Stimulated activated CD8-positive, alpha-beta memory T cell treated with anti-CD3 and anti-CD28 coated beads, Interleukin-12 subunit alpha, Interleukin-12 subunit beta, amount 100 ng/mL, for 24 hours (primary cell): ENCODE data around the gene ALKBH6.

Experiments used
- DNase-seq: peaks from one replicate; pipeline ENCODE4 v3.0.0-alpha.2; 2020; ENCODE audit errors: extremely low read depth

The ALKBH6 gene

DNA sequence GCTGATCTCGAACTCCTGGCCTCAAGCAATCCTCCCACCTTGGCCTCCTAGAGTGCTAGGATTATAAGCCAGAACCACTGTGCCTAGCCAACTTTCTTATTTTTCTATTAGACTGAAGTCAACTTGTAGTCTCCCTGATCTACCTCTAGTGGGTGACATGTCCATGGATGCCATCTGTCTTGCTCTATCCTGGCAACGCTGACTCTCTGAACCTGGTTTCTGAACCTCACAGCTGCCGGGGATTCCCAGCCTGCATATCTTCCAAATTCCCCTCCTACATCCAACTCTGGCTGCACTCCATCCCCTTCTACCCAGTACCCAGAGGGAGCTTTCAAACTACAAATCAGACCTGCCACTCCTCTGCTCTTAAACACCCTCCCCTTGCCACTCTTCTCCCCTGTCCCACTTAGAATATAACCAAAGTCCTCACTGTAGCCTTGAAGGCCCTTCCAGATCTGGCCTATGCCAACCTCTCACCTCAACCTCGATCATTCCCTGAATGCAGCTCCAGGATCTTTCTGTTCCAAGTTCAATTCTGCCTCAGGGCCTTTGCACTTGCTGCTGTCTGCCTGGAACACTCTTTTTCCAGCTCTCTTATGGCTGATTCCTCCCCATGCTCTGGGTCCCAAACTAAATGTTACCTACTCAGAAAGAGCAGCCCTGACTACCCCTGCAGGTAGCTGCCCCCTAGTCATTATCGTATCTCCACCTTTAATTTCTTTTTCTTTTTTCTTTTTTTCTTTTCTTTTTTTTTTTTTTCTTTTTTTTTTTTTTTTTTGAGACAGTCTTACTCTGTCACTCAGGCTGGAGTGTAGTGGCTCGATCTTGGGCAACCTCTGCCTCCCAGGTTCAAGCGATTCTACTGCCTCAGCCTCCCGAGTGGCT, 16.5 kb upstream of the ALKBH6 start:
- DNase-seq: no peak

DNA sequence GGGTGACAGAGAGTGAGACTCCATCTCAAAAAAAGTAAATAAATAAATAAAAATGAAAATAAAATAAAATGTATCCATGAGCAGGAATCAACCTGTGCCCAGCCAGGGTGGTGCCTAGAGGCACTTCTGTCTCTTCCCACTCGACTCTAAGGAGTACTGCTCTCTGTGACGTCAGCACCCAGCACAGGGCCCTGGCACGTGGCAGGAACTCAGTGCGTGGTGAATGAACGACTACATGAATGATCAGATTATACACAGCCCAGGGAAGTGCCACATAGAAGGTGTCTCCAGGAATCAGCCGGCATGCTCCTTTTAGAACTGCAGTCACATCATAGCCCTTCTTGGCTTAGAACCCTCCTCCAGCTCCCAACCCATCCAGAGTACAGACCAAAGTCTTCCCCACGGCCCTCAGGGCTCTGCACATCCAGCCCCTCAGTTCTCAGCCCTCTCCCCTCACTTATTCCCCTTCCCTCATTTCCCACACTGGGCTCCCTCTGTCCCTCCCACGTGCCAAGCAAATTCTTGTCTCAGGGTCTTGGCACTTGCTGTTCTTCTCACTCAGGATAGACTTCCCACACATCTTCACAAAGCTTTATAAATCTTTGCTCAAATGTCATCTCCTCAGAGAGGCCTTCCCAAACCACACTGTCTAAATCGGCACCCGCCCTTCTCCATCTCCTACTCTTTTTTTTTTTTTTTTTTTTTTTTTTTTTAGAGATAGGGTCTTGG, 14.5 kb upstream of the ALKBH6 start:
- no peak for DNase-seq

DNA sequence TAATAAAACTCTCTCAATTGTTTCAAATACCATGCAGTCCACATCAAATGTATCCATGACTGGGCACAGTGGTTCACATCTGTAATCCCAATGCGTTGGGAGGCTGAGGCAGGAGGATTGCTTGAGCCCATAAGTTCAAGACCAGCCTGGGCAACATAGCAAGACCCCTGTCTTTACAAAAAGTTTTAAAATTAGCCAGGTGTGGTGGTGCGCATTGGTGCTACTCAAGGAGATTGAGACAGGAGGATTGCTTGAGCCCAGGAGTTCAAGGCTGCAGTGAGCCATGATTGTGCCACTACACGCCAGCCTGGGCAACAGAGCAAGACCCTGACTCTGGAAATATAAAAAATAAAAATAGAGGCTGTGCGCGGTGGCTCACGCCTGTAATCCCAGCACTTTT, 13.7 kb upstream of the ALKBH6 start:
- DNase-seq: no peak

DNA sequence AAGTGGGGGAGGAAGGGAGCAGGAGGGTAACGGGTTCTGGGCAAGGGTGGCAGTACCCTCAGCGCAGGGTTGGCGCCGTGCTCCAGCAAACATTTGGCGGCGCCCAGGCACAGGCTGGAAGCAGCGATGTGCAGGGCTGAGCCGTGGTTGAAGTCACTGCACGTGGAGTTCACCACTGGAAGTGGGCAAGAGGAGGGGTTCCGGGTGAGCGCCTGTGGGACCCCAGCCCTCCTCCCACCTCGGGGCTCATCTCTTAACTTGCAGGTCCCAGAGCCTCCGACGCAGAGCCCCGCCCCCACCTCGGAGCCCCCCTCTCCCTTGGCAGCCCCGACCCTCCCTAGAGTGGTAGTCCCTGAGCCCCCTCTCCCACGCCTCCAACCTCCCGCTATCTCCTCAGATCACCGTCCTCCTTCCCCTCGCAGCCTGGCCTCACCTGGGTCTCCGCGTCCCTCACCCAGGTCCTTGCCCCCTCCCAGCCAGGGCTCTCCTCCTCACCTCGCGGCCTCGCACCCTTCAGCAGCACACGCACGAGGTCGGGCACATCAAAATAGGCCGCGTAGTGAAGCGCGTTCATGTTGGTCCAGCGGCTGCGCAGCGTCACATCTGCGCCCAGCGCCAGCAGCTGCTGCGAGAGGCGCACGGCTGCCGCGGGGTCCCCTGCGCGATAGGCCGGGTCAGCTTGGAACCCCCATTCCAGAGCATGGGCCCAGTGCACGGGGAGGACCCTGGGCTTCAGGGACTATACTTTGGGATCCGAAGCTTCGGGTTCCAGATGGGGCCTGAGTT, 12.3 kb upstream of the ALKBH6 start:
- no peak for DNase-seq

DNA sequence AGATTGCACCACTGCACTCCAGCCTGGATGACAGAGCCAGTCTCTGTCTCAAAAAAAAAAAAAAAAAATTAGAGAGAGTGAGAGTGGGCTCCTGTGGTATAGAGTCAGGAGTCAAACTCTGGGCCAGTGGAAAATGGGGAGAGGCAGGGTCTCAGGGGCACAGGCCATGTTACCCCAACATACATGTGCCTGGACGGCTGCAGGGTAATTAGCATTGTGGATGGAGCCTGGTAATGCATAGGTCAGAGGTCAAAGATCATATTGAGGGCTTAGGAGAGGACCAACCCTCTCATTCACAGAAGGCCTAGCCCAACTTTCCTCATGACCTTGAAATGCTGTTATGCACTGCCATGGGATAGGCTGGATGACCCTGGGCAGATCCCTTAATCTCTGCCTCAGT, 11.5 kb upstream of the ALKBH6 start:
- no peak for DNase-seq

DNA sequence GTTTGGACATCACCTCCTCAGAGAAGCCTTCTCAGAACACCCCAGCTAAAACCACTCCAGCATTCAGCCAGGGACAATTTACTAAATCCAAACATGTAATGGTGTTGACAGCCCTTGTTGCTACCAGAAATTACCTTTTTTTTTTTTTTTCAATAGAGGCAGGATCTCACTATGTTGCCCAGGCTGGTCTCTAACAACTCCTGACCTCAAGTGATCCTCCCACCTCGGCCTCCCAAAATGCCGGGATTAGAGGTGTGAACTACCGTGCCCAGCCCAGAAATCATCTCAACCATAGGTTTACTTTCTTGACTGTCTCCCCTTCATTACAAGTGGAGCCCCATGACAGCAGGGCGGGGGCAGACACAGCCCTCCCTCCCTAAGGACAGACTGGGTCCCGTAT, 9.4 kb upstream of the ALKBH6 start:
- no peak for DNase-seq

DNA sequence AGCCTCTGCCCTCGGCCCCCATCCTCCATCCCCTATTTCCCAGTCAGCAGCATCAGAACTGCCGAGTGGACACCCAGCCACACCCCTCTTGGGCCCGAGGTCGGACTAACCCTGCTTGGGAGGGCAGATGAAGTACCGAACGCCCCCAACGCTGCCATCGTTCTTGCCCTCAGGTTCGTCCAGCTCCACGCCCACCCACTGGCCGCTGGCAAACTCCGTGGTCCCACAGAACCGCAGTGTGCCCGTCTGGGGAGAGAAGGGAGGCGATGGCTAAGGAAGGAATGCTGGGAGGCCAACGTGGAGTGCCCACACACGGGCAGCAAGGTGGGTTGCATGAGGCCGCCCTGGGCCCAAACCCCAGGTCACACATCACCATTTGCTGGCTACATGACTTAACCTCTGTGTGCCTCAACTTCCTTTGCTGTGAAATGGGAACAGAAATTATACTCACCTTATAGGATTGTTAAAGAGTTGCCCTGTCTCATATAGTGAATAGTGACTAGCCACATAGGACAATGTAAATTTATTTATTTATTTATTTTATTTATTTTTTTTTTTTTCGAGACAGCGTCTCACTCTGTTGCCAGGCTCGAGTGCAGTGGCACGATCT, 5.2 kb upstream of the ALKBH6 start:
- DNase-seq: no peak

DNA sequence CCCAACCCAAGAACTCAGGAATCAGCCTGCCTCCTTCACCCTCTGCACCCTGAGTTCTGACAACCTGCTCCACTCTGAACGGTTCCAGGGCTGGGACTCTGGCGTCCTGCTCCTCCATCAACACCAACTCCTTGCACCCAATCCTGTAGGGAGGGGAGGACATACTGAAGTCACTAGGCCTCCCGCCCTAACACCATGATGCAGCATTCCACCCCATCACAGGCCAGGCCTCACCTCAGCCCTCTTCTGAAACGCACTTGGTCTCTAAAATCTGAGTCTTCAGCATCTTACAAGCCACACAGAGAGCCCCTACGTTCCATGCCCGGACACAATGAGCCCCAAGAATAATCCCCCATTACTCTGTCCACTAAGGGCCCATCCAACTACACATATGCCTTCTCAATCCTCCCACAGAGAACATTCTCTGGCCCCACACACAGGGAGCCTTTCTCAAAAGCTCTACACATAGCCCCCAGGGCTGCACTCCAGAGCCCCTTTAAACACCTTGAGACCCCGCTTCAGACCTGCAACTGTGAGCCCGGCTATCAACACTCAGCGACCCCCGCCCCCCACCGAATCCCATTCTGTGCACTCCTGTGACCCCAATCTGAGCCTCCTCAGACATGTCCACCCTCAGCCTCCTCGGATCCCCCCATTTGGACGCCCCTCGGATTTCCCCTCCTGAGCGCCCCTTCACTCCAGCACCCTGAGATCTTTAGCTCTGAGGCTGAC, 567 bp downstream of the ALKBH6 start:
- no peak for DNase-seq

DNA sequence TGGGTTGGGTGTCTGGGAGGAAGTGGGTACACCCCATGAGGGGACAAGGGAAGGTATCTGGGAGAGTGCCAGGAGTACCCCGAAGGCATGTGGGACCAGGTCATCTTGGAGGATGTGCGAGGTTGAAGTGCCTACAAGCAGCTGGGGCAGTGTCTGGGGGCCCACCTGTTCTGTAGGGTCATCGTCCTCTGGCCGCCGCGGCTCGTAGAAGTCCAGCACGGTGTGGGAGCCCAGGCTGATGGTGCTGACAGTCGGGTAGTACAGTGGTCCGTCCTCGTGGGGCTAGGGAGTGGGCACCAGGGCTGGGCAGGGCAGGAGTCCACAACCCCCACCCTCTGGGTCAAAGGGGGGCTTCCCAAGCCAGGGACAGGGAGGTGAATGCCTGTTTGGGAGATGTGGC, 3.6 kb downstream of the ALKBH6 start:
- no peak for DNase-seq

DNA sequence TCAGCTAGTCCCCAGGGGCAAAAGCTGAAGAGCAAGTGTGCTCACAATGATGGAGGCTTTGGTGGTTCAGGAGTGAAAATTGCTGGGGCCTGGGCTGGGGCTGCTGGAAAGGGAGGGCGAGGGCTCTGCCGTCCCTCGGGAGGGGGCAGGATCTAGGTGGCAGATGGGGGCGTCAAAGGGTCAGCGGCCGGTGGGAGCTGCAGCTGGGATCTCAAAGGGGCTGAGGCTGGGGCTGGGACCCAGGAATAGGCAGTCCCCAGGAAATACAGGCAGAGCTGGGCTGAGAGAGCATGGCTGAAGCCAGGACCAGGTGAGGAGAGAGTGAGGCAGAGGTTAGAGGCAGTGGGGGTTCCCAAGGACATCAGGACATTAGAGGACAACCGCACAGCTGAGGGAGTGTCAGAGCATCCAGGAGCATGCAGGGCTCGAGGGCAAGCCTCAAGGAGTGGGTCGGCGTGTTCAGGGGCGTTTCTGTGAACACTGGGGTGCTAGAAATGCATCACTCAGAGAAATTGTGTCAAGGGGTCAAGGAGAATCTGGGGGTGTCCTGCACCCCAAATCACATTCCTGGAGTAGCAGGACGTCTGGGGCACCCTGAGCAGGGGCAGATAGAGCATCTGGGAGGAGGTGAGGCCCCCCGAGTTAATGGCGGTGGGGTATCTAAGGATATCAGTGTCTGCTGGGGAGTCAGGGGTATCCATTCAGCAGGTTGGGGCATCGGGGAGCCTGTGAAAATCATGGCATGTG, 4.2 kb downstream of the ALKBH6 start:
- no peak for DNase-seq

DNA sequence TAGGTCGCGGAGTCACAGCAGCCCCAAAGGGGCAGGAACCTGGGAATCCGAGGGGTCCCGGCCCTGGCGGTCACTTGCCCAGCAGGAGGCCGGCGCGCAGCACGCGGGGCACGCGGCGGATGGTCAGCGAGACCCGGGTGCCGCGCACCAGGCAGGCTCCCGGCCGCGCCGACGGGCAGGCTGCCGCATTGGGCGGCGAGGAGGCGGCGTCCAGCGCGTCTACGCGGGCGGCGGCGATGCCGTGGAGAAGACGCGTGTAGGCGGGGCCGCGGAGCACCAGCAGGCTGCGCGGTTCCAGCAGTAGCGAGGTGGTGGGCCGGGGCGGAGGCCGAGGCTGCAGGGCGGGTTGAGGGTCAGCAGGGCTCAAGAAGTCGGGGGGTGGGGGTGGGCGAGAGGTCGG, 4.8 kb downstream of the ALKBH6 start:
- DNase-seq: no peak

DNA sequence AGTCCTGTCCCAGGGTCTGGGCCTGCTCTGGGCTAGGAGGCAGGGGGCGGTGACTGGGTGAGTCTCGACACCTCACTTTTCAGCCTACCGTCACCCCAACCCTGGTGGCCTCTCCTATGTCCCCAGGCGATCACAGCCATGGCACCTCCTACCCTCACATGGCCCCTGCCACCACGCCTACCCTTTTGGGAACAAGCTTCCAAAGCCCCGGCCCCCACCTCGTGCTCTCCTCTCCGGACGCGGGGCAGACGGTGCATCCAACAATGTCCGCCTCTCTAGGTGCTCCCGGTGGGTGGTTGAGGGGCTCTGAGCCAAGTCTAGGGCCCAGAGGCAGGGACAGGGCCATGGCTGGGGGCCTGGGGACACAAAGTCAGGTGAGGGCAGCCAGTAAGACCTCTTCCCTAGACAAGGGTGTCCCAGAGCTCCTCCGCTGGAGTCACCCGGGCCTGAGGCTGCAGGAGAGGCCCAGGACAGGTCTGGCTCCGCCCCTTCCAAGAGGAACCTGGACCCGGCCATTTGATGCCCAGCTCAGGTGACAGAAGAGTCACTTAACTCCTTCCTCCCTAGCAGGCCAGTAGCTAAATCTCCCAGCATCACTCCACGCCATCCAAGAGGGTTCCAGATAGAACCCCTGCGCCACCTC, 5.6 kb downstream of the ALKBH6 start, which contains the start of gene SYNE4:
TSS of gene SYNE4 (minus strand) at position 478 of the 643 bp plus-strand sequence. CDS start at position 346, 132 bp downstream.
- no peak for DNase-seq

DNA sequence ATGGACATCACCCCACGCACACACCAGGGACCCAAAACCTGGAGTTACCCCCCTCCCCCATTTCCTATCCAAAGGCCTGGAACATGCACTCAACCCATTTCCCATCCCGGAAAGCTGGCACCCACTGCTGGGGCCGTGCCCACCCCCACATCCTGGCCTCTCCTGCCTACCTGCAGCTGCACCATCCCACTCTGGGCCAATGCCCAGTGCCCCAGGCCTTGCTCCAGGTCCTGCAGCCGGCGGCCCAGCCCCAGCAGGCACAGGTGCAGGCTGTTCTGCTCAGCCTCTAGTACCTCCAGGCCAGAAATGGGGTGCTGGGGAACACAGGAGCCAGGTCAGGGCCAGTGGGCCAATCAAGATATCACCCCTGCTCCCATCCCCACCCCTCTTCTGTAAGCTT, 7.1 kb downstream of the ALKBH6 start:
- no peak for DNase-seq

DNA sequence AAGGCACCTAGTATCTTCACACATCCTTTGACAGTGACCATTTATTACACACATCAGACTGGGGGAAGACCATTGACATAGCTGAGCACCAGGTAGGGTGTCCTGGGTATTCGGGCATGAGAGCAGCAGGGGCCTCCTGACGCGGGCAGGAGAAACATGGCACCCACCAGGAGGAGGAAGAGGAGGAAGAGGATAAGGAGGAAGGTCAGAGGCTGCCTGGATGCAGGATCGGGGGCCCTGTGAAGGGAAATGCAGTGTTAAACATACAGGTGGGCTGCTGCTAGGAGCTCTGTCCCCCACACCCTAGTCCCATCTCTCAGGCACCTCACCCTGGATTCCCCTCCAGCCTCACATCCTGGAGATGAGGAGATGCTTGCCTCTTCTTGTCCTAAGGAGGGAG, 10.7 kb downstream of the ALKBH6 start:
- no peak for DNase-seq

DNA sequence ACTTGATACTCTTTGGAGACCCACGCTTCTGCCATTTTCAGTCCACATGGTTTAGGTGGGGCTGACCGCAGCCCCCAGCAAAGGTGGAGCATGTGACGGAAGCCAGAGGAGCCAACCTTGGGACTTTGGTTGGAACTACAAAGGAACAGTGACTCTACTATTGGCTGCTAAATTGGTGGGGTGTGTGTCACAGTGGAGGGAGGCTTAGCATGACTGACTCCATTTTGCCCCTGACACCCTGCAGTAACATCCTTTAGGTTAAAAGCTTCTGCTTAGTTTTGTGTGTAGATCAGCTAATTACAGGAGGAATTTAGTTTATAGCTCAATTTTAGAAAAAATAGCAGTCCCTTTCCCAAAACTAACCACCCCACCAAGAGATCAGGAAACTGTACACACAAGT, 12.4 kb downstream of the ALKBH6 start:
- no peak for DNase-seq

DNA sequence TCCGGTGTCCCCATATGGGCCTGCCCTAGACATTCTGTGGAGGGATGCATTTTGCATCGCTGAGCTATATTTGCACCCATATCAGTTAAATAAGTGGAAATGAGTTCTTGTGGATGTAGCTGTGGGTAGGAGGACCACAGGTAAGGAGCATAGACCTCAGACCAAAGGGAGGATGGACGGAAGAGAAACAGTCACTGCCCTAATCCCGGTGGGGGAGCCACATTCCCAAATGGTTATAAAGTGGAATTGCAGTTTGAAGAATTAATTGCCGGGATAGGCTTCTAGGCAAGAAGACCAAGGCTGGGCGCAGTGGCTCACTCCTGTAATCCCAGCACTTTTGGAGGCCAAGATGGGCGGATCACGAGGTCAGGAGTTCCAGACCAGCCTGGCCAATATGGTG, 17.2 kb downstream of the ALKBH6 start:
- no peak for DNase-seq

DNA sequence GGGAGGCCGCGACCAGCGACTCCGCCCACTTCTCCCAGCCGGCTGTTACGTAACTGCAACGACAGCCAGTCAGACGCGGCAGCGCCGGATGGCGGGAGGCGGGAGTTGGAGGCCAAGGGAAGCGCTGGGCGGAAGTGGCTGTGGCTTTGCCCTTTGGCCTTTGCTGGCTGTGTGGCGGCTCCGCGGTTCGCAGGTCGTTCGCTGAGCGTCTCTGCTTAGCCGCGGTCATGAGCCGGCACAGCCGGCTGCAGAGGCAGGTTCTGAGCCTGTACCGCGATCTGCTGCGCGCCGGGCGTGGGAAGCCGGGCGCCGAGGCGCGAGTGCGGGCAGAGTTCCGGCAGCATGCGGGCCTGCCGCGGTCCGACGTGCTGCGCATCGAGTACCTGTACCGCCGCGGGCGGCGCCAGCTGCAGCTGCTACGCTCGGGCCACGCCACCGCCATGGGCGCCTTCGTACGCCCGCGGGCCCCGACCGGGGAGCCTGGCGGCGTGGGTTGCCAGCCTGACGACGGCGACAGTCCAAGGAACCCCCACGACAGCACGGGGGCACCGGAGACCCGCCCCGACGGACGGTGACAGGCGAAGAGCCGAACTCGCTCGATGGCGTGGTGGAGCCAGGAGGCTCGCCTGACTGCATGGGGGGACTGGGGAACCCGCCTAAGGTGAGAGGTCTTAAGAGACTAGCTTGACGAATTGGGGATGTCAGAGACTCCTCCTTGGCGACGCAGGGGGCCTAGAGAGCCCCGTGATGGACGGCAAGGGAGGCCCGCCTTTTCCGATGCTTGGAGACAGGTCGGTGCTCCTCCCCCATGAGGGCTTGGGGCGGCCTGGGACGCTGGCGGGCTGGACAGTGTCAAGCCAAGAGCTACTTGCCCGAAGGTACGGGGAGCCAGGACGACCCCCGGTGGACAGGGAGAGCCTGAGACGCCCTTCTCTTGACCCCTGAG, 18.7 kb downstream of the ALKBH6 start, which contains the start of gene SDHAF1:
TSS of gene SDHAF1 (plus strand) at position 141 of the 946 bp plus-strand sequence. CDS start at position 228, 87 bp downstream.
- peak; percentile 89 for DNase-seq

DNA sequence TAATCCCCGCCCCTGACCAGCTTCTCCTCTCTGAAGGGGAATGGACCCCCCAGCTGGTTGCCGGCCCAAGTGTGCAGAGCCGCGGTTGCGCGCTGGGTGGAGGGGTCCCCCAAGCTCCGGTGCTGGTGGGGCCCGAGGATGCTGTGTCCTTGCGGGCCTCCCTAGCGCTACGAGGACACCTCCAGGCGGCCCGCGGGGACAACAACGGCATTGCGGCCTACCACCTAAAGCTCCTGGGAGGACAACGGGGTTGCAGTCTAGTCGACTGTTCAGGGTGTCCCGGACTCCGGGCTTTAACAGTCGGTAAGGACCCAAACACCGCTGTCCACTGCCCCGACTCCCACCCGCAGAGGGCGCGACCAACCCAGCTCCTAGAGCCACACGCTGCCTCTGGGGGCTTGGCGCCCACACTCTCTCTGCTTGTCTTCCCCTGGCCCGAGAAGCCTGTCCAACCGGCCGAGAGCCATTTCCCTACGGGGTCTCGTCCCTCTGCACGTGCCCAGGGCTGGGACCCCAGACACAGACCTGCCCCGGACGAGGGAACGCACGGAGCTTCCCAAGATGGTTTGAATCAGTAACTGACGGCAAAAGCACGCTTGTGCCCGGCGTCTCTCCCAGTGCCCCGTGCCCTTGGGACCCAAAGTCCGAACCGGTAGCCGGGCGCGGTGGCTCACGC, 20.0 kb downstream of the ALKBH6 start:
- no peak for DNase-seq
